Breast epithelium (tissue), 4 donors: ENCODE data around the gene INCENP. TPM values are rescaled to one million over a fixed set of nuclear protein-coding genes. Genes with fewer than 3 reads are reported as not detected.

ENCODE experiments used
- DNase-seq, 2 donors: peaks; one replicate each; pipeline ENCODE4 v3.0.0-alpha.2; 2019; ENCODE audit warnings: low spot score in 2 of 2
- H3K27ac ChIP-seq, 2 donors: fragments of 200-600 bp; sonication (generic) in 1 of 2; one replicate each; pipeline ENCODE4 v1.5.1; 2016 to 2019; ENCODE audit warnings: mild to moderate bottlenecking in 1 of 2
- H3K27me3 ChIP-seq, 2 donors: fragments of 200-600 bp; sonication (generic) in 1 of 2; one replicate each; pipeline versions ENCODE4 v1.5.1 to v1.6.0; 2017 to 2019; ENCODE audit warnings: control low read depth in 1 of 2, mild to moderate bottlenecking in 1 of 2
- H3K36me3 ChIP-seq: fragments of 200-600 bp; one replicate; pipeline ENCODE4 v1.5.1; 2019
- H3K4me1 ChIP-seq, 2 donors: fragments of 200-600 bp; sonication (generic); one replicate each; pipeline ENCODE4 v1.5.1; 2016 to 2019; ENCODE audit warnings: control low read depth in 1 of 2
- H3K4me3 ChIP-seq, 3 donors: fragments of 200-600 bp; sonication (generic); 1 replicate in 2 of 3; 2 replicates in 1 of 3; pipeline ENCODE4 v1.5.1; 2016 to 2019; ENCODE audit warnings: mild to moderate bottlenecking in 3 of 3, moderate library complexity in 2 of 3
- H3K9me3 ChIP-seq, 2 donors: fragments of 200-600 bp; sonication (generic) in 1 of 2; one replicate each; pipeline ENCODE4 v1.5.1; 2016 to 2019; ENCODE audit warnings: control low read depth in 1 of 2
- CTCF ChIP-seq, 3 donors: fragments of 450-650 bp; IDR thresholded peaks; one replicate each; pipeline ENCODE4 v1.5.1; 2016 to 2017; ENCODE audit warnings: antibody characterized with exemption in 3 of 3, mild to moderate bottlenecking in 3 of 3, moderate library complexity in 3 of 3
- POLR2A ChIP-seq: fragments of 450-650 bp; IDR thresholded peaks from one replicate; pipeline ENCODE4 v1.6.1; 2016; ENCODE audit warnings: antibody characterized with exemption, mild to moderate bottlenecking, moderate library complexity
- POLR2AphosphoS5 ChIP-seq, 3 donors: sonication (generic); formaldehyde crosslinking; IDR thresholded peaks; one replicate each; pipeline ENCODE4 v1.6.1; 2017; ENCODE audit warnings: antibody characterized with exemption in 3 of 3
- intact Hi-C: fragments of 100-400 bp; cut with DNase I; formaldehyde crosslinking; loops from one replicate; pipeline ENCODE4 v1.15.1; 2023; ENCODE audit warnings: low total_unique reads
- total RNA-seq, 3 donors: library from RNA; depleted of rRNA; stranded (reverse); fragments of >200 nt; gene quantifications; one replicate each; pipeline ENCODE4 v1.1.0, GENCODE V29; 2016

Gene INCENP
- total RNA-seq, 3 donors from 2014 or later: 8.5 to 19.0 (median 14.8) TPM

DNA sequence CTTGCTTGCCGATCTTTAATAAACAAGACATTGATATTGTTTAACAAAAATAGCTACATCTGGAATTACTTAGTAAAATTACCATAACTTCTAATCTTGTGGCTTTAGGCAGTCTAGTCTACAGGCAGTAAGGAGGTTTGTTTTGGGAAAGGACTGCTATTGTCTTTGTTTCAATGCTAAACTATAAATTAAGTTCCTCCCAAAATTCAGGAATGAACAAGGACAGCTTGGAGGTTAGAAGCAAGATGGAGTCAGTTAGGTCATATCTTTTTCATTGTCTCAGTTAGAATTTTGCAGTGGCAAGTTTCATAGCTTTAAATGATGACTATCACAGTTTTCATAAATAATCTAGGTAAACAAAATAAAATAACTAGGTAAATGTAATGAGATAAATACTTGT lies 36.1 kb upstream of the INCENP start:
- Histone ChIP-seq H3K27ac (no peak overlapping the region), H3K9me3 (no peaks in the 10 kb centered on the region), H3K36me3 (no peaks in the 10 kb centered on the region), H3K4me1 (no peaks in the 10 kb centered on the region), H3K27me3 (no peaks in the 10 kb centered on the region), H3K4me3 (no peak overlapping the region)
- intact Hi-C loops: loop anchor here (10.0 kb wide), 2 partner anchors 133 to 293 kb away; partner anchors contain the start of genes BEST1, FEN1 and TMEM258
- TF ChIP-seq POLR2AphosphoS5 (IDR thresholded peaks at IDR 0.05) (no peak), POLR2A (no peak), CTCF (IDR thresholded peaks at IDR 0.05) (no peak)
- DNase-seq: no peak

DNA sequence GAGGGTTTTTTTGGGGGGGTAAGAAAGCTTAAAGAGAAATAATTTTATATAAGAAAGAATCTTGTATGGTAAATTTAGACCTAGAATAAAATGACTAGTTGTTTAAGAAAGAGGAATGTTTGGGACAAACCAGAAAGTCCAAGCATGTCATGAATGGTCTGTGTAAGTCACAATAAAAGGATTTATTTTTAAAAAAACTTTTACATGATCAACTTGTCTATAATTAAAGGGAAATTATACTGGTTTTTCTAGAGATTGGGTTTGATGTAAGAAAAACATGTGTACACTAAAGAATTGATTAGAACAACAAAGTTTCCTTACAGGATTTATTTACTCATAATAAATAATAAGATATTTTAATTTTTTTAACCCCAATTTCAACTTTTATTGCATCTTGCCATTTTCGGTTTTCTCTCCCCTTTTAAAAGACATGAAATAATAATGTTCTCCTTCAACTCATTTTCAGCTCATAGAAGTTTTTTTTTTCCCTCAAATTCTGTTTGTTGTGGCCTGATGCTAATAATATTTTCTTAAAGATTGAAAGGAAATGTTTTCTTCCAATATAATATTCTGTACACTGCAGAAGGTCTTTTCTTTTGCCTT lies 35.4 kb upstream of the INCENP start:
- no peak overlapping the region for H3K27ac ChIP-seq

GRCh38 chr11:62103141-62103540 lies 20.7 kb upstream of the INCENP start:
- no peak overlapping the region for H3K27ac ChIP-seq
- intact Hi-C loops: no loop called here

More for the DNA sequence above, 35.4 kb upstream of the INCENP start:
- Histone ChIP-seq H3K36me3 (no peaks in the 10 kb centered on the region), H3K4me3 (no peak overlapping the region), H3K9me3 (no peaks in the 10 kb centered on the region), H3K27me3 (no peaks in the 10 kb centered on the region), H3K4me1 (no peaks in the 10 kb centered on the region)
- TF ChIP-seq POLR2AphosphoS5 (IDR thresholded peaks at IDR 0.05) (no peak), CTCF (IDR thresholded peaks at IDR 0.05) (no peak), POLR2A (no peak)
- intact Hi-C loops: loop anchor here (10.0 kb wide), 2 partner anchors 134 to 294 kb away; partner anchors contain the start of genes BEST1, FEN1 and TMEM258
- DNase-seq: no peak

GRCh38 chr11:62103986-62104385 lies 19.8 kb upstream of the INCENP start:
- Histone ChIP-seq H3K27me3 (no peaks in the 10 kb centered on the region), H3K4me3 (no peak overlapping the region), H3K9me3 (no peaks in the 10 kb centered on the region), H3K36me3 (no peaks in the 10 kb centered on the region), H3K27ac (peak overlapping the region; percentile 44 to 90), H3K4me1 (peaks cover 4 to 10% of the 10 kb centered on the region in 2 donors)
- no peak for DNase-seq
- intact Hi-C loops: no loop called here
- TF ChIP-seq POLR2AphosphoS5 (IDR thresholded peaks at IDR 0.05) (no peak), POLR2A (no peak), CTCF (IDR thresholded peaks at IDR 0.05) (no peak)

More at GRCh38 chr11:62103141-62103540, 20.7 kb upstream of the INCENP start:
- no peak for DNase-seq
- H3K27me3 ChIP-seq: no peaks in the 10 kb centered on the region
- no peak overlapping the region for H3K4me3 ChIP-seq
- H3K9me3 ChIP-seq: no peaks in the 10 kb centered on the region
- no peak for TF ChIP-seq POLR2AphosphoS5 (IDR thresholded peaks at IDR 0.05)
- TF ChIP-seq CTCF (IDR thresholded peaks at IDR 0.05): no peak
- TF ChIP-seq POLR2A: no peak
- H3K36me3 ChIP-seq: no peaks in the 10 kb centered on the region
- peaks cover 4 to 10% of the 10 kb centered on the region in 2 donors for H3K4me1 ChIP-seq

DNA sequence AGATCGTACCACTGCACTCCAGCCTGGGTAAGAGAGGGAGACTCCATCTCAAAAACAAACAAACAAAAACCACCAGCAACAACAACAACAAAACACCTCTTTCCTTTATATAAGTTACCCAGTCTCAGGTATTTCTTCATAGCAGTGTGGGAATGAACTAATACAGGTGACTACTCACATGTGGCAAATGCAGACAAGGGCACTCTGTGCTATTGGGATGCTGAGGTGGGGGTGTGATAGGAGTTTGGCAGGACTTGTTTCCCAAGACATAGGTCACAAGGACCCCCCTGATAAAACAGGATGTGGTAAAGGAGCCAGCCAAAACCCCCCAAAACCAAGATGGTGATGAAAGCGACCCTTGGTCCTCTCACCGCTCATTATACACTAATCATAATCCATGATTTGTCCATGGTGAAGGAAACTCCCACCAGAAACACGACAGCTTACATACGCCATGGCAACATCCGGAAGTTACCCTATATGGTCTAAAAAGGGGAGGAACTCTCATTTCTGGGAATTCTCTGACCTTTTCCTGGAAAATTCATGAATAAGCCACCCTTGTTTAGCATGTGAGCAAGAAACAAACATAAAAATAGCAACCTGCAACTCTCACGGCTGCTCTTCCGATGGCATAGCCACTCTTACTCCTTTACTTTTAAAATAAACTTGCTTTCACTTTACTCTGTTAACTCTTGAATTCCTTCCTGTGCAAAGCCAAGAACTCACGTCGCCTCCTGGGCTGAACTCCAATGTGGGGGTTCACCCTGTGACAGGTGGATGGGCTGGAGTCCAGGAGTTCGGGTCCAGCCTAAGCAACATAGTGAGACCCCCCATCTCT lies 18.8 kb upstream of the INCENP start:
- TF ChIP-seq POLR2AphosphoS5 (IDR thresholded peaks at IDR 0.05) (peak in 2 of 3 donors; percentile 40 to 50), POLR2A (no peak), CTCF (IDR thresholded peaks at IDR 0.05) (no peak)

More for the DNA sequence above, 18.8 kb upstream of the INCENP start:
- Histone ChIP-seq H3K4me3 (peak overlapping the region; percentile 21 to 60 (median 28)), H3K9me3 (no peaks in the 10 kb centered on the region), H3K27ac (peak overlapping the region; percentile 44 to 90), H3K4me1 (peaks cover 4 to 10% of the 10 kb centered on the region in 2 donors), H3K36me3 (no peaks in the 10 kb centered on the region), H3K27me3 (no peaks in the 10 kb centered on the region)
- intact Hi-C loops: no loop called here
- DNase-seq: no peak
